ENCODE data around the gene ZKSCAN3.
"Not testable (repeated sequence)": the region's sequence is repeated elsewhere in the genome, so short reads cannot be mapped to it uniquely, and the experiment has no call there.

Gene ZKSCAN3

GRCh38 chr6:28343898-28344677 lies 5.7 kb upstream of the ZKSCAN3 start:
- no peak for DNase-seq

- no peak for DNase-seq
These were observed 4.5 kb upstream of the ZKSCAN3 start for GRCh38 chr6:28345201-28345600.

- DNase-seq, result no peak
These were observed 2.6 kb upstream of the ZKSCAN3 start for GRCh38 chr6:28347119-28347518.

- no peak for DNase-seq
These were observed 329 bp upstream of the ZKSCAN3 start for GRCh38 chr6:28349344-28349891.

- DNase-seq, result no peak
These were observed 1.3 kb downstream of the ZKSCAN3 start for GRCh38 chr6:28351087-28351486.

GRCh38 chr6:28351493-28351925 lies 1.8 kb downstream of the ZKSCAN3 start:
- DNase-seq, result no peak

GRCh38 chr6:28353356-28353755 lies 3.6 kb downstream of the ZKSCAN3 start:
- DNase-seq, result no peak

GRCh38 chr6:28353981-28354676 lies 4.4 kb downstream of the ZKSCAN3 start:
- DNase-seq, result no peak

- no peak for DNase-seq
These were observed 5.2 kb downstream of the ZKSCAN3 start for GRCh38 chr6:28354688-28355554.

GRCh38 chr6:28355743-28356665 lies 6.3 kb downstream of the ZKSCAN3 start:
- DNase-seq, result peak; percentile 60 to 76

- no peak for DNase-seq
These were observed 6.9 kb downstream of the ZKSCAN3 start for GRCh38 chr6:28356666-28357020.

GRCh38 chr6:28357036-28357435 lies 7.3 kb downstream of the ZKSCAN3 start:
- DNase-seq, result no peak

- DNase-seq, result not testable (repeated sequence)
These were observed 9.8 kb downstream of the ZKSCAN3 start for GRCh38 chr6:28359562-28359961.

GRCh38 chr6:28360961-28361360 lies 11.2 kb downstream of the ZKSCAN3 start:
- DNase-seq, result no peak

GRCh38 chr6:28365590-28365989 lies 15.8 kb downstream of the ZKSCAN3 start:
- DNase-seq, result not testable (repeated sequence)

- DNase-seq, result no peak
These were observed 18.8 kb downstream of the ZKSCAN3 start for GRCh38 chr6:28368522-28368921.

- no peak for DNase-seq
These were observed 19.7 kb downstream of the ZKSCAN3 start for GRCh38 chr6:28369463-28369862.

GRCh38 chr6:28370440-28370839 lies 20.7 kb downstream of the ZKSCAN3 start:
- DNase-seq, result no peak

GRCh38 chr6:28371280-28371679 lies 21.5 kb downstream of the ZKSCAN3 start:
- no peak for DNase-seq

GRCh38 chr6:28371706-28372451 lies 22.1 kb downstream of the ZKSCAN3 start:
- no peak for DNase-seq

- no peak for DNase-seq
These were observed 24.2 kb downstream of the ZKSCAN3 start for GRCh38 chr6:28373925-28374324.

Data from NCI-H187 (cell line).